Activated CD8-positive, alpha-beta memory T cell treated with anti-CD3 and anti-CD28 coated beads for 36 hours (primary cell): ENCODE results near the gene TUSC1. TPM values are rescaled to one million over a fixed set of nuclear protein-coding genes. Genes with fewer than 3 reads are reported as not detected.

Experiments
- CTCF ChIA-PET: fragments of 350-600 bp; sonication (Branson Sonifier 250); formaldehyde crosslinking; loops from one replicate; lab custom pipeline; 2021; ENCODE audit warnings: antibody characterized with exemption; lab: Charles Lee
- POLR2A ChIA-PET: fragments of 350-600 bp; sonication (Branson Sonifier 250); formaldehyde crosslinking; loops from one replicate; lab custom pipeline; 2021; ENCODE audit warnings: antibody characterized with exemption; lab: Charles Lee
- total RNA-seq, 2 experiments: library from RNA; stranded (reverse); gene quantifications; one replicate each; pipeline ENCODE4 v1.2.3, GENCODE V29; 2021

The TUSC1 gene
- total RNA-seq, 2 experiments from 2014 or later = not detected

DNA sequence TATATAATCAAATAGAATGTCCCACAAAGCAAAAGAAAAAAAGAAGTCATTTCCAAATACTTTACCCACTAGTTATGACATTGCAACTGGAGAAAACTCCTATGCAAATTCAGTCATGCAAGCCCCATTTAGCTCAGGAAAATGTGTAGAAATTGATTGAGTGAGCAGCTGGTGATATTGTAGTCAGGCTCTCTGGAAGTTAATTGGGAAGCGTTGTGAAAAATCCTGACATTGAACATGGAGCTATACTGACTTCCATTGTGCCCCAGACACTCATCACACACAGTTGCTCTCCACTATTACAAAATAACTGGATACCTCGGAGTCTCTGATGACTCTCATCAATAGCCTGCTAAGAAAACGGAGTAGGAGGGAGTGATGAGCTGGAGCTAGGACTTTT, 49.0 kb downstream of the TUSC1 start:
- CTCF ChIA-PET = no interaction called here
- POLR2A ChIA-PET = no interaction called here
